GM23248 (cell line): ENCODE data around the gene CNST. TPM values are rescaled to one million over a fixed set of nuclear protein-coding genes. Genes with fewer than 3 reads are reported as not detected.
A peak's percentile ranks its signal among the peaks of the same experiment; 100 is the strongest.

Experiments used
- DNase-seq: peaks from one replicate; pipeline ENCODE4 v3.0.0-alpha.2; 2015
- H2AFZ ChIP-seq: fragments of 200-600 bp; sonication (generic); 2 replicates; pipeline ENCODE4 v1.6.1; 2016; ENCODE audit warnings: antibody characterized with exemption
- H3F3A ChIP-seq: fragments of 200-600 bp; sonication (generic); 2 replicates; pipeline ENCODE4 v1.6.1; 2016; ENCODE audit warnings: mild to moderate bottlenecking, antibody characterized with exemption, mixed run types; ENCODE audit not compliant: insufficient read depth
- H3K27ac ChIP-seq: fragments of 200-600 bp; sonication (generic); 2 replicates; pipeline ENCODE4 v1.5.1; 2016; ENCODE audit warnings: mild to moderate bottlenecking
- H3K27me3 ChIP-seq: fragments of 200-600 bp; sonication (generic); replicated peaks from 2 replicates; pipeline ENCODE4 v1.6.1; 2016; ENCODE audit warnings: mild to moderate bottlenecking; ENCODE audit not compliant: insufficient read depth
- H3K36me3 ChIP-seq: fragments of 200-600 bp; sonication (generic); 2 replicates; pipeline ENCODE4 v1.6.1; 2016; ENCODE audit warnings: low read depth, mild to moderate bottlenecking
- H3K4me1 ChIP-seq: fragments of 200-600 bp; sonication (generic); 2 replicates; pipeline ENCODE4 v1.6.1; 2016; ENCODE audit warnings: mild to moderate bottlenecking; ENCODE audit not compliant: insufficient read depth
- H3K4me2 ChIP-seq: fragments of 200-600 bp; sonication (generic); one replicate; pipeline ENCODE4 v1.6.1; 2016; ENCODE audit warnings: mild to moderate bottlenecking; ENCODE audit not compliant: unreplicated experiment
- H3K4me3 ChIP-seq: fragments of 200-600 bp; sonication (generic); 2 replicates; pipeline ENCODE4 v1.5.1; 2016; ENCODE audit warnings: mild to moderate bottlenecking
- H3K79me2 ChIP-seq: fragments of 200-600 bp; sonication (generic); 2 replicates; pipeline ENCODE4 v1.6.1; 2016; ENCODE audit warnings: mild to moderate bottlenecking; ENCODE audit not compliant: insufficient read depth
- H3K9ac ChIP-seq: fragments of 200-600 bp; sonication (generic); 2 replicates; pipeline ENCODE4 v1.6.1; 2016; ENCODE audit warnings: mild to moderate bottlenecking
- H3K9me2 ChIP-seq: fragments of 200-600 bp; sonication (generic); 2 replicates; pipeline ENCODE4 v1.6.1; 2016; ENCODE audit warnings: mixed run types, mild to moderate bottlenecking, moderate library complexity; ENCODE audit not compliant: insufficient read depth
- H3K9me3 ChIP-seq: fragments of 200-600 bp; sonication (generic); one replicate; pipeline ENCODE4 v1.6.1; 2017; ENCODE audit warnings: low read depth
- H4K20me1 ChIP-seq: fragments of 200-600 bp; sonication (generic); 2 replicates; pipeline ENCODE4 v1.6.0; 2016; ENCODE audit not compliant: insufficient read depth
- EZH2 ChIP-seq: fragments of 200-600 bp; sonication (generic); IDR thresholded peaks from 2 replicates; pipeline ENCODE4 v1.6.1; 2018; ENCODE audit warnings: antibody characterized with exemption, mild to moderate bottlenecking; ENCODE audit not compliant: insufficient read depth, poor library complexity, severe bottlenecking
- EZH2phosphoT487 ChIP-seq: fragments of 200-600 bp; sonication (generic); IDR thresholded peaks from 2 replicates; pipeline ENCODE4 v1.6.1; 2018; ENCODE audit warnings: antibody characterized with exemption, moderate library complexity, mild to moderate bottlenecking, low read depth; ENCODE audit not compliant: insufficient read depth
- WGBS, 2 experiments: methylation state at CpG; one replicate each; pipeline ENCODE4 v1.1.6; 2015 to 2017; ENCODE audit warnings: low lambda C conversion rate in 2 of 2, low coverage in 1 of 2; ENCODE audit errors: missing lambda C conversion rate in 2 of 2; 5-methylcytosine and 5-hydroxymethylcytosine counted together
- in situ Hi-C: fragments of 300-500 bp; cut with MboI; formaldehyde crosslinking; loops from 2 replicates; pipeline ENCODE4 v1.15.0; 2020
- polyA plus RNA-seq: library from polyadenylated mRNA; unstranded; fragments of >200 nt; fragmentation: Nextera tagmentation; extraction: Ambion mirVana; gene quantifications from 2 replicates; pipeline ENCODE4 v1.2.1, GENCODE V29; 2016
- total RNA-seq: library from RNA; depleted of rRNA; stranded (reverse); fragments of >200 nt; shearing (Covaris generic); gene quantifications from 2 replicates; pipeline ENCODE4 v1.2.3, GENCODE V29; 2014

The CNST gene
- total and polyA plus RNA-seq, 2 experiments from 2014 or later, result 33.5 to 41.7 TPM

- peaks cover 82% of the 10 kb centered on the region for H3K4me1 ChIP-seq
- no peaks in the 10 kb centered on the region for H3K9me3 ChIP-seq
- in situ Hi-C loops, result no loop called here
- no peaks in the 10 kb centered on the region for H3K9me2 ChIP-seq
- H3K4me2 ChIP-seq, result peak overlapping the region; percentile 53
- peaks cover 19% of the 10 kb centered on the region; the same call in 1 of the 2 replicates for H3K36me3 ChIP-seq
- H3K4me3 ChIP-seq, result no peak overlapping the region
- H3K9ac ChIP-seq, result no peak overlapping the region
- H4K20me1 ChIP-seq, result no peaks in the 10 kb centered on the region
- no peaks in the 10 kb centered on the region for H3K27me3 ChIP-seq
- no peak for DNase-seq
- peaks cover 54% of the 10 kb centered on the region for H3F3A ChIP-seq
- H3K79me2 ChIP-seq, result peaks cover 78% of the 10 kb centered on the region
- H3K27ac ChIP-seq, result peak overlapping the region; percentile 19; the same call in 1 of the 2 replicates
- H2AFZ ChIP-seq, result no peak overlapping the region
- TF ChIP-seq EZH2 (no peak), EZH2phosphoT487 (no peak)
Measured at GRCh38 chr1:246591047-246591446, 24.8 kb downstream of the CNST start.

GRCh38 chr1:246591504-246591903 lies 25.2 kb downstream of the CNST start:
- H3K27ac ChIP-seq, result no peak overlapping the region; the same call in 1 of the 2 replicates
- H4K20me1 ChIP-seq, result no peaks in the 10 kb centered on the region
- H3K9me3 ChIP-seq, result no peaks in the 10 kb centered on the region
- TF ChIP-seq EZH2, result no peak
- TF ChIP-seq EZH2phosphoT487, result no peak
- DNase-seq, result no peak
- no peak overlapping the region for H3K4me3 ChIP-seq
- no peaks in the 10 kb centered on the region for H3K27me3 ChIP-seq
- no peak overlapping the region for H2AFZ ChIP-seq
- in situ Hi-C loops, result no loop called here
- peak overlapping the region; percentile 53 for H3K4me2 ChIP-seq
- H3F3A ChIP-seq, result peaks cover 54% of the 10 kb centered on the region
- H3K79me2 ChIP-seq, result peaks cover 78% of the 10 kb centered on the region
- WGBS, 2 experiments, result 88 to 96% methylated on average over 6 of the region's 6 CpGs
- H3K9me2 ChIP-seq, result no peaks in the 10 kb centered on the region
- peaks cover 86% of the 10 kb centered on the region for H3K4me1 ChIP-seq
- peaks cover 22% of the 10 kb centered on the region for H3K36me3 ChIP-seq
- H3K9ac ChIP-seq, result no peak overlapping the region

- 27 to 28% methylated on average over 13 of the region's 13 CpGs for WGBS, 2 experiments
- H3K4me1 ChIP-seq, result peaks cover 86% of the 10 kb centered on the region
Measured at GRCh38 chr1:246591958-246592357, 25.7 kb downstream of the CNST start.

GRCh38 chr1:246592695-246593094 lies 26.4 kb downstream of the CNST start:
- TF ChIP-seq EZH2phosphoT487 (no peak), EZH2 (no peak)
- Histone ChIP-seq H3K4me2 (peak overlapping the region; percentile 64), H3K4me3 (0 out of 2 replicates have a peak overlapping the region, but pooled peaks have one; percentile 8), H3K27me3 (no peaks in the 10 kb centered on the region), H3K9ac (peak overlapping the region; percentile 30), H3K4me1 (peaks cover 85% of the 10 kb centered on the region), H3K79me2 (peaks cover 78% of the 10 kb centered on the region), H3K36me3 (peaks cover 27% of the 10 kb centered on the region), H4K20me1 (no peaks in the 10 kb centered on the region), H2AFZ (no peak overlapping the region), H3F3A (peaks cover 52% of the 10 kb centered on the region), H3K9me3 (no peaks in the 10 kb centered on the region), H3K9me2 (no peaks in the 10 kb centered on the region), H3K27ac (peak overlapping the region; percentile 93)
- peak; percentile 96 for DNase-seq
- in situ Hi-C loops, result no loop called here

More at GRCh38 chr1:246591958-246592357, 25.7 kb downstream of the CNST start:
- Histone ChIP-seq H3K4me3 (0 out of 2 replicates have a peak overlapping the region, but pooled peaks have one; percentile 8), H3K9me2 (no peaks in the 10 kb centered on the region), H3K36me3 (peaks cover 26% of the 10 kb centered on the region), H4K20me1 (no peaks in the 10 kb centered on the region), H2AFZ (no peak overlapping the region), H3K4me2 (peak overlapping the region; percentile 64), H3K9ac (peak overlapping the region; percentile 24; the same call in 1 of the 2 replicates), H3K79me2 (peaks cover 78% of the 10 kb centered on the region), H3F3A (peaks cover 56% of the 10 kb centered on the region), H3K9me3 (no peaks in the 10 kb centered on the region), H3K27me3 (no peaks in the 10 kb centered on the region), H3K27ac (peak overlapping the region; percentile 93)
- peak; percentile 39 for DNase-seq
- in situ Hi-C loops, result no loop called here
- no peak for TF ChIP-seq EZH2
- no peak for TF ChIP-seq EZH2phosphoT487

- no peak for DNase-seq
- H3K9ac ChIP-seq, result peak overlapping the region; percentile 19; the same call in 1 of the 2 replicates
- H3K36me3 ChIP-seq, result peaks cover 27% of the 10 kb centered on the region
- H3K27me3 ChIP-seq, result no peaks in the 10 kb centered on the region
- H3K9me2 ChIP-seq, result no peaks in the 10 kb centered on the region
- in situ Hi-C loops, result no loop called here
- H3K4me3 ChIP-seq, result no peak overlapping the region
- H3K4me1 ChIP-seq, result peaks cover 78% of the 10 kb centered on the region
- no peak overlapping the region for H3K4me2 ChIP-seq
- no peak overlapping the region for H2AFZ ChIP-seq
- H4K20me1 ChIP-seq, result no peaks in the 10 kb centered on the region
- peaks cover 58% of the 10 kb centered on the region for H3F3A ChIP-seq
- peaks cover 91% of the 10 kb centered on the region for H3K79me2 ChIP-seq
- WGBS, 2 experiments, result 30 to 36% methylated on average over 3 of the region's 3 CpGs
- peak overlapping the region; percentile 93 for H3K27ac ChIP-seq
- TF ChIP-seq EZH2, result no peak
- TF ChIP-seq EZH2phosphoT487, result no peak
- no peaks in the 10 kb centered on the region for H3K9me3 ChIP-seq
Measured at GRCh38 chr1:246595146-246595545, 28.9 kb downstream of the CNST start.
